CD14-positive monocyte (primary cell): ENCODE results near the gene RASGRP2. TPM values are rescaled to one million over a fixed set of nuclear protein-coding genes. Genes with fewer than 3 reads are reported as not detected.

Experiments used
- DNase-seq, 3 donors: peaks; one replicate each; pipeline ENCODE4 v3.0.0-alpha.2; 2011 to 2022
- H2AFZ ChIP-seq: 2 replicates; pipeline ENCODE4 v1.6.0; 2012; ENCODE audit warnings: mild to moderate bottlenecking, low read depth, low read length, inconsistent platforms; ENCODE audit not compliant: insufficient read depth, poor library complexity, severe bottlenecking
- H3K27ac ChIP-seq, 2 donors: 1 replicate in 1 of 2; 2 replicates in 1 of 2; pipeline ENCODE4 v1.5.1; 2012 to 2013; ENCODE audit warnings: low read length in 2 of 2, control low read depth in 1 of 2, inconsistent platforms in 1 of 2, low read depth in 1 of 2, mild to moderate bottlenecking in 1 of 2
- H3K27me3 ChIP-seq, 2 donors: one replicate each; pipeline versions ENCODE4 v1.6.0 to v1.6.1; 2011 to 2013; ENCODE audit warnings: low read length in 2 of 2; ENCODE audit not compliant: control insufficient read depth in 2 of 2, insufficient read depth in 2 of 2
- H3K36me3 ChIP-seq, 2 donors: replicated peaks in 1 of 2; 1 replicate in 1 of 2; 2 replicates in 1 of 2; pipeline versions ENCODE4 v1.5.1 to v1.6.1; 2012 to 2013; ENCODE audit warnings: low read length in 2 of 2, control low read depth in 1 of 2, inconsistent platforms in 1 of 2, mild to moderate bottlenecking in 1 of 2; ENCODE audit not compliant: insufficient read depth in 2 of 2, control insufficient read depth in 1 of 2
- H3K4me1 ChIP-seq, 2 donors: 1 replicate in 1 of 2; 2 replicates in 1 of 2; pipeline versions ENCODE4 v1.5.1 to v1.6.1; 2012 to 2013; ENCODE audit warnings: low read length in 2 of 2, control low read depth in 1 of 2, inconsistent platforms in 1 of 2, mild to moderate bottlenecking in 1 of 2, moderate library complexity in 1 of 2; ENCODE audit not compliant: insufficient read depth in 2 of 2, control insufficient read depth in 1 of 2
- H3K4me2 ChIP-seq: replicated peaks from 2 replicates; pipeline ENCODE3; 2012; ENCODE audit warnings: low read length, moderate library complexity, mild to moderate bottlenecking; ENCODE audit not compliant: poor library complexity, severe bottlenecking; ENCODE audit errors: extremely low read depth
- H3K4me3 ChIP-seq, 3 experiments: fragments of 200-600 bp in 1 of 3; sonication (generic) in 1 of 3; replicated peaks in 1 of 3; 1 replicate in 2 of 3; 2 replicates in 1 of 3; pipeline ENCODE4 v1.5.1; 2011 to 2013; ENCODE audit warnings: low read length in 3 of 3, mild to moderate bottlenecking in 3 of 3, control low read depth in 2 of 3, low read depth in 2 of 3, inconsistent platforms in 1 of 3, moderate library complexity in 1 of 3
- H3K79me2 ChIP-seq: 2 replicates; pipeline ENCODE4 v1.6.0; 2012; ENCODE audit warnings: mild to moderate bottlenecking, control low read depth, inconsistent platforms, low read length, moderate library complexity; ENCODE audit not compliant: insufficient read depth
- H3K9ac ChIP-seq: 2 replicates; pipeline ENCODE4 v1.6.0; 2017; ENCODE audit warnings: low read length, mild to moderate bottlenecking; ENCODE audit not compliant: insufficient read depth, poor library complexity, severe bottlenecking
- H3K9me3 ChIP-seq, 2 donors: replicated peaks in 1 of 2; 1 replicate in 1 of 2; 2 replicates in 1 of 2; pipeline versions ENCODE4 v1.5.1 to v1.6.1; 2012 to 2013; ENCODE audit warnings: low read length in 2 of 2, control low read depth in 1 of 2; ENCODE audit not compliant: control insufficient read depth in 1 of 2, insufficient read depth in 1 of 2
- H4K20me1 ChIP-seq: 2 replicates; pipeline ENCODE4 v1.6.0; 2012; ENCODE audit warnings: mild to moderate bottlenecking, low read length, control low read depth, moderate library complexity; ENCODE audit not compliant: insufficient read depth
- H3K27ac Mint-ChIP-seq, 7 donors: one replicate each; pipeline ENCODE4 v1.8.0; 2020; ENCODE audit warnings: mild to moderate bottlenecking in 7 of 7, mixed read lengths in 7 of 7, moderate library complexity in 6 of 7, inconsistent platforms in 2 of 7
- H3K27me3 Mint-ChIP-seq, 3 donors: one replicate each; pipeline ENCODE4 v1.8.0; 2021 to 2022; ENCODE audit warnings: low read depth in 3 of 3, mild to moderate bottlenecking in 3 of 3, mixed read lengths in 3 of 3, moderate library complexity in 3 of 3, inconsistent platforms in 1 of 3
- H3K36me3 Mint-ChIP-seq, 2 donors: one replicate each; pipeline ENCODE4 v1.8.0; 2020; ENCODE audit warnings: mixed read lengths in 2 of 2, inconsistent platforms in 1 of 2, mild to moderate bottlenecking in 1 of 2
- H3K4me1 Mint-ChIP-seq: one replicate; pipeline ENCODE4 v1.8.0; 2020; ENCODE audit warnings: mild to moderate bottlenecking, mixed read lengths
- H3K4me3 Mint-ChIP-seq, 2 donors: one replicate each; pipeline ENCODE4 v1.8.0; 2020; ENCODE audit warnings: mild to moderate bottlenecking in 2 of 2, mixed read lengths in 2 of 2, moderate library complexity in 1 of 2
- H3K9me3 Mint-ChIP-seq, 7 donors: one replicate each; pipeline ENCODE4 v1.8.0; 2020 to 2022; ENCODE audit warnings: mixed read lengths in 7 of 7, mild to moderate bottlenecking in 6 of 7, moderate library complexity in 6 of 7, inconsistent platforms in 2 of 7
- CTCF ChIP-seq: fragments of 200-600 bp; IDR thresholded peaks from one replicate; pipeline ENCODE4 v1.8.0; 2022; ENCODE audit warnings: antibody characterized with exemption, mild to moderate bottlenecking
- WGBS: methylation state at CpG from one replicate; pipeline ENCODE4 v1.1.5; 2013; ENCODE audit warnings: missing lambda C conversion rate; ENCODE audit not compliant: insufficient coverage; 5-methylcytosine and 5-hydroxymethylcytosine counted together
- intact Hi-C, 2 donors: fragments of 100-400 bp; cut with micrococcal nuclease; formaldehyde crosslinking; loops; one replicate each; pipeline versions ENCODE4 v1.15.0 to v1.15.1; 2023
- polyA plus RNA-seq, 3 donors: library from polyadenylated mRNA; depleted of rRNA in 1 of 3; unstranded in 2 of 3; stranded (reverse) in 1 of 3; fragments of 300-500 nt in 2 of 3; fragments of >200 nt in 1 of 3; fragmentation: Illumina TruSeq in 2 of 3; gene quantifications; 1 replicate in 2 of 3; 2 replicates in 1 of 3; pipeline ENCODE4 v1.2.3, GENCODE V29; 2012 to 2021

Gene RASGRP2
- polyA plus RNA-seq, 3 donors, result 67.6 to 242 (median 68.8) TPM

GRCh38 chr11:64762674-64763525, 19.0 kb upstream of the RASGRP2 start:
- Histone ChIP-seq H4K20me1 (peaks cover 74% of the 10 kb centered on the region), H3K4me3 (no peak overlapping the region), H3K4me2 (no peak overlapping the region), H3K9me3 (no peaks in the 10 kb centered on the region), H2AFZ (no peak overlapping the region), H3K27me3 (no peaks in the 10 kb centered on the region), H3K36me3 (peaks cover 54 to 59% of the 10 kb centered on the region in 2 donors), H3K9ac (no peak overlapping the region), H3K27ac (peak overlapping the region in 1 of 2 donors; percentile 2), H3K4me1 (peaks cover 0 to 22% of the 10 kb centered on the region in 2 donors), H3K79me2 (peaks cover 24% of the 10 kb centered on the region)
- Mint-ChIP-seq H3K9me3 (no peaks in the 10 kb centered on the region), H3K4me3 (no peak overlapping the region), H3K27me3 (peaks cover 0 to 6% (median 1%) of the 10 kb centered on the region in 3 donors), H3K36me3 (peaks cover 50 to 63% of the 10 kb centered on the region in 2 donors), H3K27ac (peak overlapping the region in 5 of 7 donors; percentile 6 to 75 (median 67)), H3K4me1 (peaks cover 34% of the 10 kb centered on the region)
- no peak for DNase-seq
- no peak for TF ChIP-seq CTCF
- intact Hi-C loops, result no loop called here
- WGBS, result 78% methylated on average over 6 of the region's 13 CpGs

GRCh38 chr11:64762277-64762673, 18.3 kb upstream of the RASGRP2 start:
- H3K27me3 ChIP-seq, result no peaks in the 10 kb centered on the region
- 79% methylated on average over 5 of the region's 5 CpGs for WGBS
- TF ChIP-seq CTCF, result no peak
- Mint-ChIP-seq H3K9me3 (no peaks in the 10 kb centered on the region), H3K36me3 (peaks cover 45 to 57% of the 10 kb centered on the region in 2 donors), H3K27ac (peak overlapping the region in 4 of 7 donors; percentile 71 to 78 (median 76)), H3K4me3 (no peak overlapping the region), H3K4me1 (peaks cover 29% of the 10 kb centered on the region), H3K27me3 (peaks cover 0 to 6% (median 1%) of the 10 kb centered on the region in 3 donors)
- DNase-seq, result no peak
- H3K79me2 ChIP-seq, result peaks cover 17% of the 10 kb centered on the region
- H4K20me1 ChIP-seq, result peaks cover 68% of the 10 kb centered on the region
- intact Hi-C loops, result no loop called here
- H3K4me2 ChIP-seq, result no peak overlapping the region
- peaks cover 0 to 16% of the 10 kb centered on the region in 2 donors for H3K4me1 ChIP-seq
- peak overlapping the region in 1 of 2 donors; percentile 3 for H3K27ac ChIP-seq
- H3K4me3 ChIP-seq, result no peak overlapping the region
- no peaks in the 10 kb centered on the region for H3K9me3 ChIP-seq
- no peak overlapping the region for H2AFZ ChIP-seq
- H3K36me3 ChIP-seq, result peaks cover 48 to 53% of the 10 kb centered on the region in 2 donors
- H3K9ac ChIP-seq, result no peak overlapping the region
